HepG2 (cell line): ENCODE data around the gene TMTC2. TPM values are rescaled to one million over a fixed set of nuclear protein-coding genes. Genes with fewer than 3 reads are reported as not detected.
A peak's percentile ranks its signal among the peaks of the same experiment; 100 is the strongest.

Experiments
- ATAC-seq: fragments of 200-7000 bp; cut with Tn5 transposase; 3 replicates; pipeline ENCODE4 v1.9.1; 2020; ENCODE audit warnings: mild to moderate bottlenecking, moderate library complexity
- BruUV-seq: library from RNA; stranded (reverse); fragments of 400-500 nt; replicated peaks from 2 replicates; lab custom pipeline; 2021; lab: Mats Ljungman, UMichigan
- CTCF ChIA-PET: fragments of 300-600 bp; formaldehyde crosslinking; extraction: SDS; loops from one replicate; lab custom pipeline; 2021; ENCODE audit warnings: low total read pairs, inconsistent platforms, low intra/inter-chr PET ratio; lab: Yijun Ruan, JAX
- POLR2A ChIA-PET: fragments of 350-600 bp; sonication (Branson Sonifier 250); formaldehyde crosslinking; loops from one replicate; lab custom pipeline; 2020; ENCODE audit warnings: antibody characterized with exemption, inconsistent platforms; lab: Yijun Ruan, JAX
- DNase-seq: peaks from one replicate; pipeline ENCODE4 v3.0.0-alpha.2; 2015; ENCODE audit warnings: low spot score
- FAIRE-seq: peaks from 3 replicates; lab custom pipeline; 2011; peaks lifted over from hg19 to GRCh38; lab: Jason Lieb, UNC
- H2AFZ ChIP-seq: one replicate; pipeline ENCODE4 v1.6.1; 2011; ENCODE audit warnings: low read length, inconsistent platforms
- H3K27ac ChIP-seq: fragments of 300-600 bp; 3 replicates; pipeline ENCODE4 v1.8.0; 2011; ENCODE audit warnings: mixed run types, mild to moderate bottlenecking, mixed read lengths, low read length, inconsistent platforms; ENCODE audit not compliant: insufficient read depth; ENCODE audit errors: extremely low read length
- H3K27me3 ChIP-seq, 2 experiments: fragments of 200-600 bp in 1 of 2; 2 replicates in 1 of 2; 3 replicates in 1 of 2; pipeline versions ENCODE4 v1.6.0 to v1.8.0; 2011; ENCODE audit warnings: low read length in 2 of 2, mild to moderate bottlenecking in 2 of 2, moderate library complexity in 2 of 2, inconsistent platforms in 1 of 2; ENCODE audit not compliant: insufficient read depth in 2 of 2, control insufficient read depth in 1 of 2
- H3K36me3 ChIP-seq, 2 experiments: fragments of 200-600 bp in 1 of 2; replicated peaks in 1 of 2; 2 replicates in 1 of 2; 3 replicates in 1 of 2; pipeline versions ENCODE4 v1.5.1 to v1.8.0; 2011; ENCODE audit warnings: low read length in 2 of 2, inconsistent platforms in 1 of 2; ENCODE audit not compliant: insufficient read depth in 2 of 2, control insufficient read depth in 1 of 2
- H3K4me1 ChIP-seq: 2 replicates; pipeline ENCODE4 v1.5.1; 2012; ENCODE audit warnings: low read length, inconsistent platforms; ENCODE audit not compliant: insufficient read depth
- H3K4me2 ChIP-seq: 2 replicates; pipeline ENCODE4 v1.6.0; 2011; ENCODE audit warnings: low read depth, low read length, inconsistent platforms
- H3K4me3 ChIP-seq, 3 experiments: fragments of 200-600 bp in 1 of 3; sonication (generic), shearing (Covaris generic) in 1 of 3; replicated peaks in 1 of 3; 2 replicates each; pipeline ENCODE4 v1.5.1; 2011 to 2016; ENCODE audit warnings: low read length in 3 of 3, inconsistent platforms in 2 of 3, low read depth in 2 of 3, mild to moderate bottlenecking in 2 of 3, control low read depth in 1 of 3, mixed read lengths in 1 of 3; ENCODE audit not compliant: insufficient read depth in 1 of 3
- H3K79me2 ChIP-seq: one replicate; pipeline ENCODE4 v1.6.1; 2011; ENCODE audit warnings: low read length, inconsistent platforms; ENCODE audit not compliant: insufficient read depth
- H3K9ac ChIP-seq: 2 replicates; pipeline ENCODE4 v1.6.0; 2011; ENCODE audit warnings: mild to moderate bottlenecking, low read depth, low read length, inconsistent platforms; ENCODE audit not compliant: insufficient read depth
- H3K9me3 ChIP-seq: 2 replicates; pipeline ENCODE4 v1.5.1; 2012; ENCODE audit warnings: mild to moderate bottlenecking, low read length
- H4K20me1 ChIP-seq: 2 replicates; pipeline ENCODE4 v1.6.0; 2011; ENCODE audit warnings: inconsistent platforms, mild to moderate bottlenecking, low read length, moderate library complexity; ENCODE audit not compliant: insufficient read depth
- HNF4A ChIP-seq: sonication (generic); formaldehyde crosslinking; IDR thresholded peaks from 2 replicates; pipeline ENCODE4 v1.4.0; 2020; ENCODE audit warnings: missing genetic modification reagents
- KDM6A ChIP-seq: IDR thresholded peaks from 2 replicates; pipeline ENCODE4 v1.6.1; 2016; ENCODE audit warnings: low read depth
- MLLT10 ChIP-seq: sonication (generic); formaldehyde crosslinking; IDR thresholded peaks from 2 replicates; pipeline ENCODE4 v1.4.0; 2020; ENCODE audit warnings: missing genetic modification reagents
- NFIC ChIP-seq: IDR thresholded peaks from 2 replicates; pipeline ENCODE4 v1.6.1; 2012; ENCODE audit warnings: mild to moderate bottlenecking, low read length, inconsistent platforms
- PCBP1 ChIP-seq: fragments of 200-400 bp; formaldehyde crosslinking; IDR thresholded peaks from 2 replicates; pipeline ENCODE4 v1.6.1; 2017; ENCODE audit warnings: mild to moderate bottlenecking, low read depth, low read length, borderline replicate concordance
- RARA ChIP-seq: IDR thresholded peaks from 2 replicates; pipeline ENCODE4 v1.6.1; 2016; ENCODE audit warnings: missing genetic modification reagents, missing compliant biosample characterization
- RFXANK ChIP-seq: IDR thresholded peaks from 2 replicates; pipeline ENCODE4 v1.6.1; 2016
- SRSF1 ChIP-seq: fragments of 200-400 bp; formaldehyde crosslinking; optimal IDR thresholded peaks from 2 replicates; pipeline ENCODE3; 2017; ENCODE audit warnings: mild to moderate bottlenecking, low read depth, low read length, moderate library complexity
- ZNF543 ChIP-seq: sonication (generic); formaldehyde crosslinking; IDR thresholded peaks from 2 replicates; pipeline ENCODE4 v1.4.0; 2020; ENCODE audit warnings: mild to moderate bottlenecking, missing genetic modification reagents
- ZNF598 ChIP-seq: sonication (generic); formaldehyde crosslinking; IDR thresholded peaks from 2 replicates; pipeline ENCODE4 v1.5.1; 2020; ENCODE audit warnings: mild to moderate bottlenecking, missing genetic modification reagents, borderline replicate concordance
- WGBS: methylation state at CpG from one replicate; pipeline ENCODE4 v1.1.6; 2017; ENCODE audit warnings: low lambda C conversion rate; 5-methylcytosine and 5-hydroxymethylcytosine counted together
- in situ Hi-C: cut with HindIII; loops from 2 replicates; pipeline ENCODE4 v1.10.0; 2017; ENCODE audit warnings: low pct_unique_long_range_greater_than_20kb; ENCODE audit not compliant: extremely low pct_ligation_motif_present
- intact Hi-C: fragments of 100-400 bp; cut with micrococcal nuclease; formaldehyde crosslinking; loops from one replicate; pipeline ENCODE4 v1.10.0; 2022; ENCODE audit not compliant: unreplicated experiment
- polyA plus RNA-seq, 8 experiments: library from polyadenylated mRNA; depleted of rRNA in 3 of 8; stranded (reverse) in 7 of 8; unstranded in 1 of 8; fragments of >200 nt; fragmentation: Illumina TruSeq in 4 of 8; extraction: Trizol in 4 of 8; gene quantifications; 2 replicates each; pipeline versions ENCODE4 v1.2.1 to v1.2.3, GENCODE V29; 2011 to 2016; ENCODE audit warnings: low read depth in 4 of 8, missing spikeins in 1 of 8, mixed read lengths in 1 of 8; ENCODE audit not compliant: insufficient read depth in 1 of 8
- total RNA-seq, 5 experiments: library from RNA; depleted of rRNA; stranded (reverse); fragments of >200 nt; fragmentation: Illumina TruSeq; extraction: Trizol; gene quantifications; 2 replicates each; pipeline ENCODE4 v1.2.3, GENCODE V29; 2016; ENCODE audit warnings: low read depth in 1 of 5
- TF ChIP-seq, protein P1 (sequence below): IDR thresholded peaks from 2 replicates; pipeline ENCODE4 v1.4.0; 2020; ENCODE audit warnings: mild to moderate bottlenecking, missing genetic modification reagents
- TF ChIP-seq, protein P2 (sequence below): sonication (generic); formaldehyde crosslinking; IDR thresholded peaks from 2 replicates; pipeline ENCODE4 v1.4.0; 2020; ENCODE audit warnings: mild to moderate bottlenecking, missing genetic modification reagents, borderline replicate concordance
- TF ChIP-seq, protein P3 (sequence below): sonication (generic); formaldehyde crosslinking; IDR thresholded peaks from 2 replicates; pipeline ENCODE4 v1.5.0; 2020; ENCODE audit warnings: mild to moderate bottlenecking, missing genetic modification reagents
- TF ChIP-seq, protein P4 (sequence below): sonication (generic); formaldehyde crosslinking; IDR thresholded peaks from 2 replicates; pipeline ENCODE4 v1.4.0; 2020; ENCODE audit warnings: missing genetic modification reagents

TMTC2 gene
- total and polyA plus RNA-seq, 2 of the 13 experiments (the other 11 are each of a cell fraction or from before 2014, with no cell fraction given), result 0.55 to 0.63 TPM

DNA sequence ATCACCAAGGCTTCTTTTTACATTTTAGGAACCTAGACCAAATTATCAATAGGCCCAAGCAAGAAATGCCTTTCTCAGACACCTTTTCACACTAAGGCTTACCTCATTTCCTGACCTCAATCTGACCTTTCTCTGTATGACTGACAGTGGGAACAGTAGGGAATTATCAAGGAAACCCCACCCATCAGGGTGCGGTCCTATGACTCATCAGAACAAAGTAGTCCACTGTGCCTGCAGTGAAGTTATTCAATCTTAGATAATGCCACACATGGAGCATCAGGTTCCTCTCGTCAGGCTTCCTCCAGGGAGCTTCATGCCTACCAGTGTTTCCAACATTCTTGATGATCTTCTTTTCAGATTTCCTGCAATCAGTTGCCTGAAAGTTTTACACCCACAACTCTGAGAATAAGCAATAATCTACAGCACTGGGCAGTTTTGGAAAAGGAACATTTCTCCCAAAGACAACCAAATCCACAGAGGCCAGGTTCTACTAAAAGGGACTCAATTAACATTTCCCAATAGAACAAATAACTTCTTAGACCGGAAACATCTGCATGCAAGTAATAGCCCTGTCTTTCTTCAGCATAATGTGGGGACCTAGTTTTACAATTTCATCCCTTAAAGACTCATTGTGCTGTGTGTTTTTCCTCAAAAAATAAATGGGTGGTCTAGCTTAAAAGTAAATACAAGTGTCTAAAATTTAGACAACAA is 35.9 kb upstream of the TMTC2 start (continued):
- TF ChIP-seq, protein P1, sequence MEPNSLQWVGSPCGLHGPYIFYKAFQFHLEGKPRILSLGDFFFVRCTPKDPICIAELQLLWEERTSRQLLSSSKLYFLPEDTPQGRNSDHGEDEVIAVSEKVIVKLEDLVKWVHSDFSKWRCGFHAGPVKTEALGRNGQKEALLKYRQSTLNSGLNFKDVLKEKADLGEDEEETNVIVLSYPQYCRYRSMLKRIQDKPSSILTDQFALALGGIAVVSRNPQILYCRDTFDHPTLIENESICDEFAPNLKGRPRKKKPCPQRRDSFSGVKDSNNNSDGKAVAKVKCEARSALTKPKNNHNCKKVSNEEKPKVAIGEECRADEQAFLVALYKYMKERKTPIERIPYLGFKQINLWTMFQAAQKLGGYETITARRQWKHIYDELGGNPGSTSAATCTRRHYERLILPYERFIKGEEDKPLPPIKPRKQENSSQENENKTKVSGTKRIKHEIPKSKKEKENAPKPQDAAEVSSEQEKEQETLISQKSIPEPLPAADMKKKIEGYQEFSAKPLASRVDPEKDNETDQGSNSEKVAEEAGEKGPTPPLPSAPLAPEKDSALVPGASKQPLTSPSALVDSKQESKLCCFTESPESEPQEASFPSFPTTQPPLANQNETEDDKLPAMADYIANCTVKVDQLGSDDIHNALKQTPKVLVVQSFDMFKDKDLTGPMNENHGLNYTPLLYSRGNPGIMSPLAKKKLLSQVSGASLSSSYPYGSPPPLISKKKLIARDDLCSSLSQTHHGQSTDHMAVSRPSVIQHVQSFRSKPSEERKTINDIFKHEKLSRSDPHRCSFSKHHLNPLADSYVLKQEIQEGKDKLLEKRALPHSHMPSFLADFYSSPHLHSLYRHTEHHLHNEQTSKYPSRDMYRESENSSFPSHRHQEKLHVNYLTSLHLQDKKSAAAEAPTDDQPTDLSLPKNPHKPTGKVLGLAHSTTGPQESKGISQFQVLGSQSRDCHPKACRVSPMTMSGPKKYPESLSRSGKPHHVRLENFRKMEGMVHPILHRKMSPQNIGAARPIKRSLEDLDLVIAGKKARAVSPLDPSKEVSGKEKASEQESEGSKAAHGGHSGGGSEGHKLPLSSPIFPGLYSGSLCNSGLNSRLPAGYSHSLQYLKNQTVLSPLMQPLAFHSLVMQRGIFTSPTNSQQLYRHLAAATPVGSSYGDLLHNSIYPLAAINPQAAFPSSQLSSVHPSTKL (CRISPR knock-in tag), result 0 out of 2 replicates have a peak, but pooled peaks have one; percentile 10
- TF ChIP-seq PCBP1, result no peak
- no peak for TF ChIP-seq ZNF598 (CRISPR knock-in tag)
- TF ChIP-seq RFXANK (CRISPR knock-in tag), result no peak
- peak; percentile 78 for TF ChIP-seq RARA
- TF ChIP-seq, protein P2, sequence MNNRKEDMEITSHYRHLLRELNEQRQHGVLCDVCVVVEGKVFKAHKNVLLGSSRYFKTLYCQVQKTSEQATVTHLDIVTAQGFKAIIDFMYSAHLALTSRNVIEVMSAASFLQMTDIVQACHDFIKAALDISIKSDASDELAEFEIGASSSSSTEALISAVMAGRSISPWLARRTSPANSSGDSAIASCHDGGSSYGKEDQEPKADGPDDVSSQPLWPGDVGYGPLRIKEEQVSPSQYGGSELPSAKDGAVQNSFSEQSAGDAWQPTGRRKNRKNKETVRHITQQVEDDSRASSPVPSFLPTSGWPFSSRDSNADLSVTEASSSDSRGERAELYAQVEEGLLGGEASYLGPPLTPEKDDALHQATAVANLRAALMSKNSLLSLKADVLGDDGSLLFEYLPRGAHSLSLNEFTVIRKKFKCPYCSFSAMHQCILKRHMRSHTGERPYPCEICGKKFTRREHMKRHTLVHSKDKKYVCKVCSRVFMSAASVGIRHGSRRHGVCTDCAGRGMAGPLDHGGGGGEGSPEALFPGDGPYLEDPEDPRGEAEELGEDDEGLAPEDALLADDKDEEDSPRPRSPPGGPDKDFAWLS (CRISPR knock-in tag), result no peak

DNA sequence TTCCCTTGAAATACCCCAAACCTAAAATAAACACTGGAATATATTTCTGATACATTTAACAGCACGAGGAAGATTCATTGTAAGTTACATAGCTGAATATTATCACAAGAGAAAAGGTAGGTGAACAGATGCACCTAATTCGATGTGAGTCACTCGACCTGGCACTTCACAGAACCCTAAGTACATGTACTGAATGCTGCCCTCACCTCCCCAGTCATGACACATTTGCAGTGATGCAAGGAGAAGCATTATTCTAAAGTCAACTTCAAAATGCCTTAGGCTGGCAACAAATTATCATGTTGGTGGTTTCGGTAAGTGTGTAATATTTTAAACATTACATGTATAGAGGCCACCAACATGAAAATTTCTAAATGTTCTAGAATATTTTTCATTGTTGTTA is 35.2 kb upstream of the TMTC2 start:
- H3K9me3 ChIP-seq, result no peaks in the 10 kb centered on the region
- no peak overlapping the region for H3K4me3 ChIP-seq
- H3K27ac ChIP-seq, result no peak overlapping the region
- CTCF ChIA-PET, result no interaction called here
- WGBS, result 10% methylated on average over 4 of the region's 4 CpGs
- BruUV-seq, result no TSS peak
- FAIRE-seq (no peak), ATAC-seq (no peak), DNase-seq (no peak)
- H3K27me3 ChIP-seq, result no peaks in the 10 kb centered on the region
- H2AFZ ChIP-seq, result no peak overlapping the region
- H3K4me2 ChIP-seq, result no peak overlapping the region
- no peaks in the 10 kb centered on the region for H4K20me1 ChIP-seq
- no peaks in the 10 kb centered on the region for H3K79me2 ChIP-seq
- H3K4me1 ChIP-seq, result no peaks in the 10 kb centered on the region
- intact Hi-C loops, result no loop called here
- in situ Hi-C loops, result no loop called here
- POLR2A ChIA-PET, result no interaction called here
- no peaks in the 10 kb centered on the region for H3K36me3 ChIP-seq
- no peak overlapping the region for H3K9ac ChIP-seq
- TF ChIP-seq, protein P3, sequence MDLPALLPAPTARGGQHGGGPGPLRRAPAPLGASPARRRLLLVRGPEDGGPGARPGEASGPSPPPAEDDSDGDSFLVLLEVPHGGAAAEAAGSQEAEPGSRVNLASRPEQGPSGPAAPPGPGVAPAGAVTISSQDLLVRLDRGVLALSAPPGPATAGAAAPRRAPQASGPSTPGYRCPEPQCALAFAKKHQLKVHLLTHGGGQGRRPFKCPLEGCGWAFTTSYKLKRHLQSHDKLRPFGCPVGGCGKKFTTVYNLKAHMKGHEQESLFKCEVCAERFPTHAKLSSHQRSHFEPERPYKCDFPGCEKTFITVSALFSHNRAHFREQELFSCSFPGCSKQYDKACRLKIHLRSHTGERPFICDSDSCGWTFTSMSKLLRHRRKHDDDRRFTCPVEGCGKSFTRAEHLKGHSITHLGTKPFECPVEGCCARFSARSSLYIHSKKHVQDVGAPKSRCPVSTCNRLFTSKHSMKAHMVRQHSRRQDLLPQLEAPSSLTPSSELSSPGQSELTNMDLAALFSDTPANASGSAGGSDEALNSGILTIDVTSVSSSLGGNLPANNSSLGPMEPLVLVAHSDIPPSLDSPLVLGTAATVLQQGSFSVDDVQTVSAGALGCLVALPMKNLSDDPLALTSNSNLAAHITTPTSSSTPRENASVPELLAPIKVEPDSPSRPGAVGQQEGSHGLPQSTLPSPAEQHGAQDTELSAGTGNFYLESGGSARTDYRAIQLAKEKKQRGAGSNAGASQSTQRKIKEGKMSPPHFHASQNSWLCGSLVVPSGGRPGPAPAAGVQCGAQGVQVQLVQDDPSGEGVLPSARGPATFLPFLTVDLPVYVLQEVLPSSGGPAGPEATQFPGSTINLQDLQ (CRISPR knock-in tag), result no peak
- TF ChIP-seq HNF4A (CRISPR knock-in tag) (no peak), ZNF543 (CRISPR knock-in tag) (no peak), SRSF1 (no peak), KDM6A (CRISPR knock-in tag) (no peak), NFIC (no peak), MLLT10 (CRISPR knock-in tag) (no peak)
- TF ChIP-seq, protein P4, sequence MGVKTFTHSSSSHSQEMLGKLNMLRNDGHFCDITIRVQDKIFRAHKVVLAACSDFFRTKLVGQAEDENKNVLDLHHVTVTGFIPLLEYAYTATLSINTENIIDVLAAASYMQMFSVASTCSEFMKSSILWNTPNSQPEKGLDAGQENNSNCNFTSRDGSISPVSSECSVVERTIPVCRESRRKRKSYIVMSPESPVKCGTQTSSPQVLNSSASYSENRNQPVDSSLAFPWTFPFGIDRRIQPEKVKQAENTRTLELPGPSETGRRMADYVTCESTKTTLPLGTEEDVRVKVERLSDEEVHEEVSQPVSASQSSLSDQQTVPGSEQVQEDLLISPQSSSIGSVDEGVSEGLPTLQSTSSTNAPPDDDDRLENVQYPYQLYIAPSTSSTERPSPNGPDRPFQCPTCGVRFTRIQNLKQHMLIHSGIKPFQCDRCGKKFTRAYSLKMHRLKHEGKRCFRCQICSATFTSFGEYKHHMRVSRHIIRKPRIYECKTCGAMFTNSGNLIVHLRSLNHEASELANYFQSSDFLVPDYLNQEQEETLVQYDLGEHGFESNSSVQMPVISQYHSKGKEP, result no peak
